ENCODE results near the gene KRT73.

DNA sequence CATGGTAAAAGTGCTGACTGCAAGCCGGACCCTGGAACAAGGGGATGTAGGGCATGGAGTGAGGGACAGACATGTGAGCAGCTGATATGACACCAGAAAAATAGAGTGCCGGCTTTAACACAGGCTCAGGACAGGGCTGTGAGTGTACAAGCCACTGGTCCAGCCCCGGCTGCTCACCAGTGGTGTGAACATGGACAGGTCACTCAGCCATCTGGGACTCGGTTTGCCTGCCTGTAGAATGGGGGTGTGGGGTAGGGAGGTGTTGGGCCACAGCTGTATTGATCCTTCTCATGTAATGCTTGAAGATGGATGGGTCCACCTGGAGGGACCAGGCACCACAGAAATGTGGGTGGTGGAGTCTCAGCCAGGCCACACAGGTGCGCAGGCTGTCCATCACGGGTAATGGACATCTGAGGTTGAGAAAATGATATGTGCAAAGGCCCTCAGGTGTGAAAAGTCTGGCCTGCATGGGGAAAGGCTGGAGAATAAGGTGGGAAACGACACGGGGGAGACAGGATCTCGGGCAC lies 34.1 kb downstream of the KRT73 start:
- TF ChIP-seq POLR2A (IDR thresholded peaks at IDR 0.05), result no peak
- TF ChIP-seq EP300 (IDR thresholded peaks at IDR 0.05), result no peak
- TF ChIP-seq, protein P1, sequence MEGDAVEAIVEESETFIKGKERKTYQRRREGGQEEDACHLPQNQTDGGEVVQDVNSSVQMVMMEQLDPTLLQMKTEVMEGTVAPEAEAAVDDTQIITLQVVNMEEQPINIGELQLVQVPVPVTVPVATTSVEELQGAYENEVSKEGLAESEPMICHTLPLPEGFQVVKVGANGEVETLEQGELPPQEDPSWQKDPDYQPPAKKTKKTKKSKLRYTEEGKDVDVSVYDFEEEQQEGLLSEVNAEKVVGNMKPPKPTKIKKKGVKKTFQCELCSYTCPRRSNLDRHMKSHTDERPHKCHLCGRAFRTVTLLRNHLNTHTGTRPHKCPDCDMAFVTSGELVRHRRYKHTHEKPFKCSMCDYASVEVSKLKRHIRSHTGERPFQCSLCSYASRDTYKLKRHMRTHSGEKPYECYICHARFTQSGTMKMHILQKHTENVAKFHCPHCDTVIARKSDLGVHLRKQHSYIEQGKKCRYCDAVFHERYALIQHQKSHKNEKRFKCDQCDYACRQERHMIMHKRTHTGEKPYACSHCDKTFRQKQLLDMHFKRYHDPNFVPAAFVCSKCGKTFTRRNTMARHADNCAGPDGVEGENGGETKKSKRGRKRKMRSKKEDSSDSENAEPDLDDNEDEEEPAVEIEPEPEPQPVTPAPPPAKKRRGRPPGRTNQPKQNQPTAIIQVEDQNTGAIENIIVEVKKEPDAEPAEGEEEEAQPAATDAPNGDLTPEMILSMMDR (IDR thresholded peaks at IDR 0.05), result no peak
